ENCODE measurements around the gene GLDN.

The GLDN gene

DNA sequence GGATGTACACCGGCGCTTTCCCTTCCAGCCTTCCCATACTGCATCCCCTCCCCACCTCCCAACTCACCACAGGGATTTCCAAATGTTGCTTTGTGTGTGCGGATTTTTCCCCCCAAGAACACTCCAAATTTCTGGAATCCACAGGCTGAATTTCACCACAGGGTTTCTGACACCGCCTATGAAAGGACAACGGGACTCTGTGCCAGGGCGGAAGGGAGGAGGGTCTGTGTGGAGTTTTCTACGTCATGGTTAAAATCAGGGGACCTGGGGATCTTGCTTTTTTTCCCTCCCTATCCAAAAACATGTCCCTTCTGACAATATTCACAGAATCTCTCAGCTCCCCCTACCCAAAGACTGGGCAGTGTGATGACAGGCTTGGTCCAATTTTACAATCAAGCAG is 17.7 kb upstream of the GLDN start:
- DNase-seq = no peak

GRCh38 chr15:51325167-51325566 is 16.3 kb upstream of the GLDN start:
- no peak for DNase-seq

- DNase-seq = no peak
Measured at GRCh38 chr15:51327081-51327480, 14.4 kb upstream of the GLDN start.

DNA sequence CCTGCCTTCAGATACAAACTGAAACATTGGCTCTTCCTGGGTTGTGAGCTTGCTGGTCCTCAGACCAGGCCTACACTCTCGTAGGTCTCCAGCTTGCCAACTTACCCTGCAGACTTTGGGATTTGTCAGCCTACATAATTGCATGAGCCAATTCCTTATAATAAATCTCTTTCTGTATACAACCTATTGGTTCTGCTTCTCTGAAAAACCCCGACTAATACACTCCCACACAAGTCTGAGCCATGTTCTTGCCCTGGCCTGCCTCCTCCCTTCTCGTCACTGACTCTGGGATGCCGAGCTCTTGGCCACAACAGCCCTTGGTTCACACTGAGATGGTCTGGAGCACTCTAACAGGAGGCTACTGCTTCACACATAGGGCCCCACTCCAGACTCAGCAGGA is 12.5 kb upstream of the GLDN start:
- no peak for DNase-seq

DNA sequence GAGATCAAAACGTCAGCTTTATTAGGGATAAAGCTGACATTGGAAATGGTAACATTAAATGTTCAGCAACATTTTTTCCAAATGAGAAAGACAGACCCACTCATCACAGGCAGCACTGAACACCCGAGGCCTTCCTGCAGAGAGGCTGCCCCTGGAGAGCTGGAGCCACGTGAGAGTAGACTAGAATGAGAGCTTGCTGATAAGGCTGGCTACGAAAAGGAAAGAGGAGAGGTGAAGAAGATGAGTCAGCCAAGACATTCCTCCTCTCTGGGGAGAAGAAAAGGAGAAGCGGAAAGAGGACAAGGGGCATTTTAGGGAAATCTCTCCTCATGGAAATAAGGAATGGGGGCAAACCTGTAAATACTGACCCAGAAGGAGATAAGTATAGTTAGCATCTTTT is 10.3 kb upstream of the GLDN start:
- no peak for DNase-seq

DNA sequence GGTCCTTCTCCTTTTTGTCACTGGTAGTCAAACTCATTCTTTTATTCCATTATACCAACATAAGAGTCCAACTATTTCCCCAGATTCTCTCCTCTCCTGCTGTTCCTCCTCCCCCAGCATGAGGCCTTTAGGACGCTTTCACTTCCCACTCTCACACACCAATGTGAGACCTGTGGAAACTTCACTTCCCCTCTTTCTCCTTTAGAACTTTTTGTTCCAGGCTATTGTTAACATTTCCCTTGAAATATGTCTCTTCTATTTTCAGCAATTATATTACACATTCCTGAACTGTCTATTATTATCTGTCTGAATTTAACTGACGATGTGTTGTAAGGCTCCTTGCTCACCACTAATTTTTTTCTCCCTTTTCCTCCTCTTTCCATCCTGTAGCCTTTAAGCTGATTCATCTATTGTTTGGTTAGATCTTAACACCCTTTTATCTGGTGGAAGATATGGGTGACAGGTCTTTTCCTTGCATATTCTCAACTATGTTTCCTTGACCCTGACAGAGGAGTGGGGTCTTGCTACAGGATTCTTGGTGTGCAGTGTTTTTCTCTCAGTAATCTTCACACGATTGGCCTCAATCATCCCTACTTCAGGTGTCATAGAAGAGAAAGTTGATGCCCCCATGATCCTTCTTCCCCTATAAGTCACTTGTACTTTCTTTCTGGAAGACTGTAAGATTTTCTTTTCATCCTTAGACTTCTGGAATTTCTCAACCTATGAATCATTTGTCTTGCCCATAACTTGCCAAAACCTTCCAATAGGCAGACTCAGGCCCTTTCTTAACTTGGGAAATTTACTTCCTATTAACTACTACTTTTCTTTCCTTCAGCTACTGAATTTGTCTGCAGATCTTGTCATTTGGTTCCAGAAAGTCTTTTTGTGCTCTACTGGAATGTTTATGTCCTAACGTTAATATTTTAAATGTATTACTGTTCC is 9.0 kb upstream of the GLDN start:
- no peak for DNase-seq

DNA sequence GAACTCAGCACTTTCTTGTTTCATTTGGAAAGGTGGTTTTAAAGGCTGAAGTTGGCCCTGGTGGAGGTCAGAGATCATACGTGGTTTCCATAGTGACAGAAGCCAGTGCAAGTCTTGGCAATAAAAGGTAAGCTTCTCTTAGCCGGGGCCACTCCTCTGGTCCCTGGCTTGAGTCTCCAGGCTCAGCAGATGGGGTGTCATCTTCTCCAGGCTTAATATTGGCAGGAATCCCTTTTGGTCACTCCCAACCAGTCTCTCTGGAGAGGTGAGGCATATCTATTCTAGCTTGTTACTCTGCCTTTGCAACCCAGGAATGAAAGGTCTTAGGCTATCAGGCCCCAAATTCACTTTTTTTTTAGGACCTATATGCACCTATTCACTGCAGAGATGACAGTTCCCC is 7.9 kb upstream of the GLDN start:
- DNase-seq = no peak

DNA sequence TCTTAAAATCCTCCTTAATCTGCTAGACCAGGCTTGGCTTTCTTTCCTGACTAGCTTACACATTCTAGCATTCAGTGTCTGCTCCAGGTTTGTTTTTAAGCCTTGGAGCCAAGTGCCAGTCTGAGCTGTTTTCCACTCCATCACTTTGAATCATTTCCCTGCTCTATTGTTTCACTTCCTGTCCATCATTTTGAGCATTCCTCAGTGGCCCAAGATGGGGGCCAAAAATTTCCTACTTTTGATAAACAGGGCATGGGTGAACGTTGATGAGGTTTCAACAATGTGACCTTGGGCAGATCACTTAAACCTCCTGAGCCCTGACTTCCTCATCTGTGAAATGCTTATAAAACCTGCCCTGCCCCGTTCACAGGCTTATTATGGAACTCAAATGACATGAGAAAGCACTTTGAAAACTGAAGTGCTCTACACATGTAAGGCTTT is 7.4 kb upstream of the GLDN start:
- no peak for DNase-seq

GRCh38 chr15:51335087-51335486 is 6.4 kb upstream of the GLDN start:
- DNase-seq = no peak

DNA sequence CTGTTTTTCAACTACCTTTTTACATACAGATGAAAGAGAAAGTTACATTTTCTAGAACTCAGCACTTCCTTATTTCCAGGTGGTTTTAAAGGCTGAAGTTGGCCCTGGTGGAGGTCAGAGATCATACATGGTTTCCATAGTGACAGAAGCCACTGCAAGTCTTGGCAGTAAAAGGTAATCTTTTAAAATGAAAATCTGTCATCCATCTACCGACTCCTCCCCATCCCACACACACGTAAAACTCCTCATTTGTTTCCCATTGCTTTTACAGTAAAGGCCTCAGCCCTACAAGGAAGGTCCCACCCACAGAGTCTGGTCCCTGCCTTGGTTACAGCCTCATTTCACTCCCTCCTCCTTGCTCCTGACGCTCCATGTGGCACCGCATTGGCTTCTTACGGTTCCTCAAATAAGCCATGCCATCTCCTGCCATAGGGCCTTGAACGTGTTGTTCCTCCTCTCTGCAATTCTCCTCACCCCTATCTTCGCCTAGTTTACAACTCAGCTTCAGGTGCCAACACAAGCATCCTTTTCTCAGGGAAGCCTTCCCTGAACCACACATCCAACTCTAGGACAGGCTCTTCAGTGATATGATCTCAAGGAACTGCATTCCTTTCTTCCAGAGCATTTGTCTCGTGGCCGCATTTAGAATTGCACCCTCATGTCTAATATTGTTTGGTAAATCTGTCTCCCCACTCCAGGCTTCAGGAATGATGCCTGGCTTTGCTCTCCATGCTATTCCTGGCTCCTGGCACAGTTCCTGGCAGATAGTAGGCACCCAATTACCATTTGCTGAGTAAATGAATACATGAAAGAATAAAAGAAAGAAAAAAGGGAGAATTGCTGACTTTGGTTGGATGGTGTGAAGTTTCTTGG is 5.7 kb upstream of the GLDN start:
- DNase-seq = no peak

GRCh38 chr15:51338496-51338895 is 3.0 kb upstream of the GLDN start, which contains the start of gene CYP19A1:
Gene CYP19A1 (minus strand): TSS chr15:51338596. CDS start chr15:51242912, 95,684 bp downstream.
- DNase-seq = no peak

DNA sequence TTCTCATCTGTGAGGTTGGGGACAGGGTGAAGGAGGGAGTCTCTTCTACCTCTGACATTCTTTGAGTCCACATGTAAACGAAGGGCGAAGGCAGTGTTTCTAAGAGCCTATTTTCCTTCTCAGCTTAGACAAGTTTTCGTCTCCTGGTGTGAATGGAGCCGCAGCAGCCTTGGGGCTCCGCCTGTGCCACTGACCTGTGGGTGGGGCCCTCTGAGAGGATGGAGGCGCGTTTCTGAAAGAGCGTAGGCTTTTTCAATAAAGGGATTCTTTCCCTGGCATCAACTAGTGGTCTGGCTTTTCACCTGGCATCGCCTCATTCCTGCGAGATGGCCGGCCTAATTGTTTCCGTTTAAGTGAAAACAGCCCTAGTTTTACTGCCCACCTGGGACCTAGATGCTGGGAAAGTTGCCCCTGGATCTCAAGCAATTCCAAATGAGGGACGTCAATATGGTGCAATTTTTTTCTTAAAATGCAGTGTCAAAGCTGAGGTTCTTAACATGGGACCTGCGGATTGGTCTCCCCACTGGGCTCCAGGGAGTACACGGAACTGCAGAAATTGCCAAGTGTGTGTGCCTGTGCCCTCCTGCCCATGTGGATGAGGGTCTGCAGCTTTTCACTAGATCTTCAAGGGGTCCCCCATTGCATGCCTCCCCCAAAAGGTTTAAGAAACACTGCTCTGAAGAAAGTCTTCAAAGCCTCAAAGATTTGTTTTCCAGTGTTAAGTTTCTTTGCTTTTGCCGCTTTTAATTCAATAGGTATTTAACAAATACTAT is 958 bp downstream of the GLDN start:
- DNase-seq = peak; percentile 61

GRCh38 chr15:51343466-51343865 is 2.0 kb downstream of the GLDN start:
- DNase-seq = no peak

- no peak for DNase-seq
Measured at GRCh38 chr15:51346136-51346535, 4.7 kb downstream of the GLDN start.

DNA sequence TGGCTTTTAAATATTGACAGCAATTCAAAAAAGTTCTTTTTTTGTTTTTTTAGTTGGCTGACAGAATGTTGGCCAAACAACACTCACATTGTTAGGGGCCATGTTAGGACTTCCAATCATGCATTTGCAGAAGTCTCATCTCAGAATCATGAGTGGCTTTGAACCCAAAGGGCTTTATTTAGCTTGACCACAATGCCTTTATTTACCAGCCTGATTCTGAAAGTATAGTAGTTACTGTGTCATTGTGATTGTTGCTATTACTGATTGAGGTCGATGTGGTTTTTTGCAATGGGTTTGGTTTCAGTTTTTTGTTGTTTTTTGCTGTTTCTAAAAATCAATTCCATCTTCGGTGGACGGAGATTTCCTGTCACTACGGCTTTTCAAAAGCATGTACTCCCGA is 7.2 kb downstream of the GLDN start:
- no peak for DNase-seq

- DNase-seq = no peak
Measured at GRCh38 chr15:51349156-51349844, 7.8 kb downstream of the GLDN start.

DNA sequence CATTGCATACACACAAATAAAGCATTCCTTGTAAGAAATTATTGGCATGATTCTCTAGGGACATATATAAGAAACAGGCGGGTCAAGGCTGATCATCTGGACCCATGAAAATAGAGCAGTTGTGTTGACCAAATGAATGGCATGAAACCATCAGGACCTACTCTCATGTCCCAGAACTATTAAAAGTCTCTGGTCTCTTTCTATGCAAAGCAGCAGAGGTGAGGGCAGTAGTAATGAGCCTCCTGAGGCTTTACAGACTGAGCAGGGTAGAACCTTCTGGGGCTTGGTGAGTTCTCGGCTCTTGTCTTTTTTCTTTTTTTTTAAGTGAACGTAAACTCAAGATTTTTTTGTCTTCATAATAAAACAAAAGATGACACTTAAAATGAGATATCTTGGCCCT is 9.3 kb downstream of the GLDN start:
- no peak for DNase-seq

DNA sequence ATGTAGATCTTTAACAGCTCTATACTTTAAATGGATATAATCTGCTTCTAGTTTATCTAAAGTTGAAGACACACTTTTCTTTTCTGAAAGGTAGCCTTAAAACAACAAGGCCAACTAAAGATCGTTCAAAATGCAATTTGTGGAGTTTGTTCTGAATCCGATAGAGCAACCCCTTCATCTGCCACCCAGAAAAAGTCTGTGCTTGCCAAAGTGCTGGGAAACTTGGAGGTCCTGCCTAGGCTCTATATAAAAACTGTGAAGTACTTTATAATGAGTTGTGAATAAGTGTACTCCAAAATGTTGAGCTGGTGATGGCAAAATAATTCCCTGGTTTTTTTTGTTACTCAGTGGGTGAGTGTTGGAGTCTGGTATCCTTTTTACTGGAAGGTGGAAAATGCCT is 12.5 kb downstream of the GLDN start:
- no peak for DNase-seq

- no peak for DNase-seq
Measured at GRCh38 chr15:51355096-51355495, 13.6 kb downstream of the GLDN start.

DNA sequence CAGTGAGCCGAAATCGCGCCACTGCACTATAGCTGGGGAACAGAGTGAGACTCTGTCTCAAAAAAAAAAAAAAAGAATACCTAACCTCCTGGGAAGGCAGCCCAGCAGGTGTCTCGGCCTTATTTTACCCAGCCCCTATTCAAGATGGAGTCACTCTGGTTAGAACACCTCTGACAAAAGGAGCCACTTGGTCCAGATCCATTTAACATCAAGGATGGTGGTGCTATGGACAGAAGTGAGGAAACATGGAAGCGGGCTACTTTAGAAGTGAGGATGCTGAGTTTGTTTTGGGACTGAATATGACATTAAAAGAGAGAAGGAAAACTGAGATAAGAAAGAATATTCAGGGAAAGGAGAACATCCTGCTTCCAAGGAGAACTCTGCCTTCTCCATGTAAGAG is 14.7 kb downstream of the GLDN start:
- no peak for DNase-seq

GRCh38 chr15:51356983-51357382 is 15.5 kb downstream of the GLDN start:
- no peak for DNase-seq

GRCh38 chr15:51359981-51360380 is 18.5 kb downstream of the GLDN start:
- no peak for DNase-seq
